GM12878 (cell line): ENCODE measurements around the gene NELL1. TPM values are rescaled to one million over a fixed set of nuclear protein-coding genes. Genes with fewer than 3 reads are reported as not detected.

Experiments
- ATAC-seq: fragments of 200-7000 bp; cut with Tn5 transposase; 3 replicates; pipeline ENCODE4 v1.9.1; 2020; ENCODE audit warnings: mild to moderate bottlenecking, moderate library complexity
- BruUV-seq: library from RNA; stranded (reverse); fragments of 400-500 nt; replicated peaks from 2 replicates; lab custom pipeline; 2021; lab: Mats Ljungman, UMichigan
- CTCF ChIA-PET: fragments of 300-600 bp; sonication (Branson Sonifier 250); formaldehyde crosslinking; extraction: SDS; loops from one replicate; lab custom pipeline; 2021; ENCODE audit warnings: inconsistent platforms; lab: Yijun Ruan, JAX
- POLR2A ChIA-PET: fragments of 350-600 bp; formaldehyde crosslinking; extraction: SDS; loops from one replicate; lab custom pipeline; 2021; ENCODE audit warnings: inconsistent platforms; lab: Charles Lee
- RAD21 ChIA-PET: fragments of 300-600 bp; sonication (Branson Sonifier 250); formaldehyde crosslinking; loops from one replicate; lab custom pipeline; 2023; ENCODE audit warnings: antibody characterized with exemption; ENCODE audit not compliant: unreplicated experiment; lab: Charles Lee
- SMC1A ChIA-PET: fragments of 300-600 bp; sonication (Branson Sonifier 250); formaldehyde crosslinking; loops from one replicate; lab custom pipeline; 2023; ENCODE audit not compliant: unreplicated experiment, uncharacterized antibody; lab: Charles Lee
- DNase-seq: peaks from one replicate; pipeline ENCODE4 v3.0.0-alpha.2; 2011; ENCODE audit warnings: low read depth, low spot score
- FAIRE-seq: peaks from 3 replicates; lab custom pipeline; 2011; peaks lifted over from hg19 to GRCh38; lab: Jason Lieb, UNC
- H2AFZ ChIP-seq: 2 replicates; pipeline ENCODE4 v1.6.0; 2011; ENCODE audit warnings: low read depth, low read length, control low read depth; ENCODE audit not compliant: control insufficient read depth
- H3K27ac ChIP-seq: 2 replicates; pipeline ENCODE4 v1.5.1; 2011; ENCODE audit warnings: control low read depth; ENCODE audit not compliant: control insufficient read depth, insufficient read depth
- H3K27me3 ChIP-seq, 2 experiments: replicated peaks in 1 of 2; 2 replicates each; pipeline versions ENCODE4 v1.6.0 to v1.6.1; 2011; ENCODE audit warnings: low read length in 1 of 2; ENCODE audit not compliant: control insufficient read depth in 2 of 2, insufficient read depth in 2 of 2
- H3K36me3 ChIP-seq, 2 experiments: 2 replicates each; pipeline ENCODE4 v1.5.1; 2011; ENCODE audit warnings: low read length in 1 of 2; ENCODE audit not compliant: control insufficient read depth in 2 of 2, insufficient read depth in 2 of 2
- H3K4me1 ChIP-seq: 2 replicates; pipeline ENCODE4 v1.6.1; 2011; ENCODE audit warnings: mild to moderate bottlenecking, low read length, moderate library complexity, mixed read lengths; ENCODE audit not compliant: control insufficient read depth, insufficient read depth
- H3K4me2 ChIP-seq: 2 replicates; pipeline ENCODE4 v1.6.0; 2011; ENCODE audit warnings: control low read depth; ENCODE audit not compliant: control insufficient read depth, insufficient read depth
- H3K4me3 ChIP-seq: fragments of 200-600 bp; sonication (generic); 2 replicates; pipeline ENCODE4 v1.5.1; 2016
- H3K79me2 ChIP-seq: 2 replicates; pipeline ENCODE4 v1.6.0; 2011; ENCODE audit warnings: low read length; ENCODE audit not compliant: control insufficient read depth, insufficient read depth
- H3K9ac ChIP-seq: 2 replicates; pipeline ENCODE4 v1.8.0; 2011; ENCODE audit warnings: low read length, control low read depth, mixed read lengths; ENCODE audit not compliant: control insufficient read depth, insufficient read depth
- H3K9me3 ChIP-seq: replicated peaks from 3 replicates; pipeline ENCODE4 v1.5.1; 2011; ENCODE audit warnings: mild to moderate bottlenecking, low read length; ENCODE audit not compliant: control insufficient read depth, insufficient read depth
- H4K20me1 ChIP-seq: 2 replicates; pipeline ENCODE4 v1.6.0; 2011; ENCODE audit not compliant: control insufficient read depth, insufficient read depth
- CEBPZ ChIP-seq: fragments of 150-350 bp; IDR thresholded peaks from 2 replicates; pipeline ENCODE4 v1.6.1; 2016; ENCODE audit warnings: low read depth, low read length
- CREB1 ChIP-seq: IDR thresholded peaks from 2 replicates; pipeline ENCODE4 v1.6.1; 2012; ENCODE audit warnings: low read depth, mild to moderate bottlenecking, inconsistent platforms
- MEF2A ChIP-seq: IDR thresholded peaks from 2 replicates; pipeline ENCODE4 v1.6.1; 2011; ENCODE audit warnings: low read depth, mild to moderate bottlenecking, low read length, moderate library complexity; ENCODE audit not compliant: insufficient read depth
- MTA3 ChIP-seq: IDR thresholded peaks from 2 replicates; pipeline ENCODE4 v1.6.1; 2012; ENCODE audit warnings: low read length, inconsistent platforms, borderline replicate concordance
- SP1 ChIP-seq: IDR thresholded peaks from one replicate; pipeline ENCODE4 v1.6.1; 2011; ENCODE audit warnings: low read depth, low read length
- WGBS: methylation state at CpG from one replicate; pipeline ENCODE4 v1.1.6; 2016; ENCODE audit warnings: low lambda C conversion rate; ENCODE audit not compliant: insufficient replicate concordance, insufficient coverage; ENCODE audit errors: missing lambda C conversion rate; 5-methylcytosine and 5-hydroxymethylcytosine counted together
- in situ Hi-C: fragments of 300-500 bp; cut with MboI; formaldehyde crosslinking; loops from 9 replicates; pipeline ENCODE4 v1.14.3; 2018; ENCODE audit warnings: mixed read lengths
- intact Hi-C: fragments of 100-400 bp; cut with micrococcal nuclease; formaldehyde crosslinking; loops from one replicate; pipeline ENCODE4 v1.14.2; 2022; ENCODE audit not compliant: unreplicated experiment
- polyA plus RNA-seq, 11 experiments: library from polyadenylated mRNA; depleted of rRNA in 4 of 11; unstranded in 6 of 11; stranded (reverse) in 5 of 11; fragments of >200 nt; fragmentation: Nextera tagmentation in 4 of 11; fragmentation: Illumina TruSeq in 1 of 11; extraction: Ambion mirVana in 4 of 11; extraction: Trizol in 1 of 11; gene quantifications; 1 replicate in 1 of 11; 2 replicates in 10 of 11; pipeline versions ENCODE4 v1.2.1 to v1.2.3, GENCODE V29; 2011 to 2016; ENCODE audit warnings: inconsistent platforms in 2 of 11, missing spikeins in 2 of 11, low read depth in 1 of 11
- total RNA-seq, 4 experiments: library from RNA; depleted of rRNA in 3 of 4; stranded (reverse); fragments of >200 nt in 3 of 4; fragmentation: Illumina TruSeq in 1 of 4; extraction: Trizol in 1 of 4; gene quantifications; 2 replicates each; pipeline versions ENCODE4 v1.2.1 to v1.2.3, GENCODE V29; 2013 to 2021

NELL1 gene
- total and polyA plus RNA-seq, 10 of the 15 experiments (the other 5 are each of a cell fraction or from before 2014, with no cell fraction given) = 0.02 to 0.12 TPM; not detected in 8

- no peaks in the 10 kb centered on the region for H3K79me2 ChIP-seq
- no peak for TF ChIP-seq MTA3
- TF ChIP-seq SP1 = no peak
- no peak for TF ChIP-seq MEF2A
- no peak for TF ChIP-seq CREB1
- TF ChIP-seq CEBPZ = no peak
- no peaks in the 10 kb centered on the region for H3K4me1 ChIP-seq
- no peak overlapping the region for H3K9ac ChIP-seq
- ChIA-PET POLR2A (no interaction called here), CTCF (no interaction called here), RAD21 (no interaction called here), SMC1A (interaction anchor here (0.8 kb wide), 1 partner anchor 137 kb away, joined by 3 read pairs; no protein-coding TSS in a partner anchor)
- DNase-seq (no peak), FAIRE-seq (no peak), ATAC-seq (no peak)
- H3K9me3 ChIP-seq = no peaks in the 10 kb centered on the region
- H3K36me3 ChIP-seq = no peaks in the 10 kb centered on the region
- in situ Hi-C loops = no loop called here
- WGBS = 47% methylated on average over 3 of the region's 3 CpGs
- no peak overlapping the region for H2AFZ ChIP-seq
- no peaks in the 10 kb centered on the region for H3K27me3 ChIP-seq
- H3K4me3 ChIP-seq = no peak overlapping the region
- intact Hi-C loops = no loop called here
- no peaks in the 10 kb centered on the region for H4K20me1 ChIP-seq
- no TSS peak for BruUV-seq
- no peak overlapping the region for H3K4me2 ChIP-seq
- no peak overlapping the region for H3K27ac ChIP-seq
These were observed 453.1 kb downstream of the NELL1 start for GRCh38 chr11:21122523-21122922.
